ENCODE results near the gene PSMB7.

PSMB7 gene

DNA sequence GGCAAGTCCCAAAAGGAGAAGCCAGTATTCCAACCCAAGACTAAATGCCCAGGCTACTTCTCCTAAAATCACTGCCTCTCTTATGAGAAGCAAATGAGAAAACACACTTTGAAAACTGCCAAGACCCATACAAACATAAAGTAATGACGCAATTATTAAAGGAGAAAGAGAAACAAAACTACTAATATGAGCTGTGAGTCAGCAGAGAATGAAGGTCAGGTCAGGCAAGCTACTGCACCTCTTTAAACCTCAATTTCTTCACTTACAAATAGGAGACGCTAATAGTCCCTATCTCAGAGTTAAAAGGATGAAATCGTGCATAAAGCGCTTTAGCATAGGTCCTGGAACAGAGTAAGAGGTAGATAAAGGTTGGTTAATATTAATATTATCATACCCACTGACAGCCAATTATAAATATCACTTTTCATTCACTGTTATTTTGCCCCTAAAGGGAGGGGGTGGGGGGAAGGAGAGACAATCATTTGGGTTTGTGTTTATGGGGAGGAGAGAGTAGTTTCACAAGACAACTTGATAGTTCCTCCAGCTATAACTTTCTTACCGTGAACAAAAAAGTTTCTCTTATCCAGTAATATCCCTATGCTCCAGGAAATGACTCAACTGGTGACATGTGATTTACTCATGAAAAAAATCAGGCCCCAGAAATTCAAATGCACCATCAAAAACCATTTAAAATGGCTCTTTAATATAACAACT, 3.6 kb downstream of the PSMB7 start:
- peaks cover 33% of the 10 kb centered on the region for H3K79me2 ChIP-seq (ENCODE audit: insufficient read depth, low read length)
- no peaks in the 10 kb centered on the region for H4K20me1 ChIP-seq (ENCODE audit: low read depth, low read length)
- H2AFZ ChIP-seq (ENCODE audit: low read depth, low read length, severe bottlenecking) = no peak overlapping the region
- peaks cover 26% of the 10 kb centered on the region for H3K36me3 ChIP-seq (ENCODE audit: low read length)
- H3K9me3 ChIP-seq (ENCODE audit: insufficient read depth, low read length) = 0 out of 2 replicates have a peak, but pooled peaks cover 5% of the 10 kb centered on the region
- H3K4me3 ChIP-seq (ENCODE audit: insufficient read depth, low read length, poor library complexity, severe bottlenecking) = no peak overlapping the region
- H3K27me3 ChIP-seq (ENCODE audit: low read length) = no peaks in the 10 kb centered on the region
- no peaks in the 10 kb centered on the region for H3K9me2 ChIP-seq (replicated peaks; ENCODE audit: insufficient read depth, low read length)
- no peak overlapping the region for H3K4me2 ChIP-seq (ENCODE audit: low read depth, low read length, poor library complexity, severe bottlenecking)
- no peak overlapping the region for H3K9ac ChIP-seq (ENCODE audit: low read length)
- no peak overlapping the region for H3K27ac ChIP-seq (ENCODE audit: low read depth, low read length)
- no peaks in the 10 kb centered on the region for H3F3A ChIP-seq (ENCODE audit: insufficient read depth)
- TF ChIP-seq EZH2phosphoT487 (conservative IDR thresholded peaks at IDR 0.05; ENCODE audit: low read length) = no peak
- TF ChIP-seq, protein P1, sequence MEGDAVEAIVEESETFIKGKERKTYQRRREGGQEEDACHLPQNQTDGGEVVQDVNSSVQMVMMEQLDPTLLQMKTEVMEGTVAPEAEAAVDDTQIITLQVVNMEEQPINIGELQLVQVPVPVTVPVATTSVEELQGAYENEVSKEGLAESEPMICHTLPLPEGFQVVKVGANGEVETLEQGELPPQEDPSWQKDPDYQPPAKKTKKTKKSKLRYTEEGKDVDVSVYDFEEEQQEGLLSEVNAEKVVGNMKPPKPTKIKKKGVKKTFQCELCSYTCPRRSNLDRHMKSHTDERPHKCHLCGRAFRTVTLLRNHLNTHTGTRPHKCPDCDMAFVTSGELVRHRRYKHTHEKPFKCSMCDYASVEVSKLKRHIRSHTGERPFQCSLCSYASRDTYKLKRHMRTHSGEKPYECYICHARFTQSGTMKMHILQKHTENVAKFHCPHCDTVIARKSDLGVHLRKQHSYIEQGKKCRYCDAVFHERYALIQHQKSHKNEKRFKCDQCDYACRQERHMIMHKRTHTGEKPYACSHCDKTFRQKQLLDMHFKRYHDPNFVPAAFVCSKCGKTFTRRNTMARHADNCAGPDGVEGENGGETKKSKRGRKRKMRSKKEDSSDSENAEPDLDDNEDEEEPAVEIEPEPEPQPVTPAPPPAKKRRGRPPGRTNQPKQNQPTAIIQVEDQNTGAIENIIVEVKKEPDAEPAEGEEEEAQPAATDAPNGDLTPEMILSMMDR (IDR thresholded peaks at IDR 0.05; ENCODE audit: insufficient read depth, low read length, poor library complexity, severe bottlenecking) = no peak

DNA sequence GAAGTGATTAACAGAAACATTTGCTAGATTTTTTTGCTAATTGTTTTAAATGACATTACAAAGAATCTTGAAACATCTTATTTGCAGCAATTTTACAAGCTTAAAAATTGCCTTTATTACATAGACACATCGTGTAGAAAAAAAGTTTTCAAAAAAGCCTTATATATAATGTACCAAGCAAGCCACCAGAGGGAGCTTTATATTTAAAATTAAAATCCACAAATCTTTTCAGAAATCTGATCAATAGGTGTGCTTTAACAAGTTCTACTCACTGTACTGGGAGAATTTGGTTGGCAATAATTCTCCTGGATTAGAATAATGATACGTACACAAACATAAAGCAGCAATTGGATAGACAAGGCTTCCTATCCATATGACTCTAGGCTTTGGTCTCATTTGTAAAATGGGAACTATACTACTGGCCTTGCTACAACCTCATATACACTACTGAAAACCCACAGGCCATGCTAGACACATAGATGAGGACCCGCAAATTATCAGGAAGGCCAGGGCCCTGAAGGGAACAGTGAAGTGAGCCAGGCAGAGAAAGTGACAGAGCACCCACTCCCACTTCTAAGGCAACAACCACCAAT, 4.8 kb downstream of the PSMB7 start:
- no peaks in the 10 kb centered on the region for H3F3A ChIP-seq (ENCODE audit: insufficient read depth)
- no peak overlapping the region for H3K27ac ChIP-seq (ENCODE audit: low read depth, low read length)
- peaks cover 33% of the 10 kb centered on the region for H3K79me2 ChIP-seq (ENCODE audit: insufficient read depth, low read length)
- no peak for TF ChIP-seq EZH2phosphoT487 (conservative IDR thresholded peaks at IDR 0.05; ENCODE audit: low read length)
- TF ChIP-seq, protein P1 (IDR thresholded peaks at IDR 0.05; ENCODE audit: insufficient read depth, low read length, poor library complexity, severe bottlenecking) = peak; percentile 52
- H3K4me3 ChIP-seq (ENCODE audit: insufficient read depth, low read length, poor library complexity, severe bottlenecking) = no peak overlapping the region
- no peak overlapping the region for H2AFZ ChIP-seq (ENCODE audit: low read depth, low read length, severe bottlenecking)
- no peaks in the 10 kb centered on the region for H3K9me3 ChIP-seq (ENCODE audit: insufficient read depth, low read length)
- H3K36me3 ChIP-seq (ENCODE audit: low read length) = peaks cover 26% of the 10 kb centered on the region
- H3K9me2 ChIP-seq (replicated peaks; ENCODE audit: insufficient read depth, low read length) = no peaks in the 10 kb centered on the region
- no peaks in the 10 kb centered on the region for H4K20me1 ChIP-seq (ENCODE audit: low read depth, low read length)
- no peak overlapping the region for H3K4me2 ChIP-seq (ENCODE audit: low read depth, low read length, poor library complexity, severe bottlenecking)
- H3K27me3 ChIP-seq (ENCODE audit: low read length) = no peaks in the 10 kb centered on the region
- no peak overlapping the region for H3K9ac ChIP-seq (ENCODE audit: low read length)

DNA sequence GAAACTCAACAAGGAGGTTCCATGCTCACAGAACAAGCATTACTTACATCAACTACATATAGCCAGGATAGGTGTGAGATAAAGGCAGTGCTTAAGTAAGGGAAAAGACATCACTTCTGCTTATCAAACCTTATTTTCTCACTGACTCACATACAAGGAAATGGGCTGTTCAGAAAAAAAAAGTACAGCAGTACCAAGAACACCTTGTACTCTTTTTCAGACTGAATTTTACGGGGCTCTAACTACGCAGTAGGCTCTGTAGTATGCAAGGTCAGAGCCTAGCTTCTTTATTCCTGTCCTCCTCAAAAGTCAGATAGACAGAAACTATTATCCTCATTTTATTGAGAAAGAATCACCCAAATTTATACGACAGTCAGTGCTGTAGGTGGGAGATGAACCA, 5.8 kb downstream of the PSMB7 start:
- Histone ChIP-seq H3F3A (ENCODE audit: insufficient read depth) (no peaks in the 10 kb centered on the region), H2AFZ (ENCODE audit: low read depth, low read length, severe bottlenecking) (no peak overlapping the region), H3K4me3 (ENCODE audit: insufficient read depth, low read length, poor library complexity, severe bottlenecking) (no peak overlapping the region), H3K9ac (ENCODE audit: low read length) (no peak overlapping the region), H3K27ac (ENCODE audit: low read depth, low read length) (no peak overlapping the region), H4K20me1 (ENCODE audit: low read depth, low read length) (no peaks in the 10 kb centered on the region), H3K4me2 (ENCODE audit: low read depth, low read length, poor library complexity, severe bottlenecking) (no peak overlapping the region), H3K27me3 (ENCODE audit: low read length) (no peaks in the 10 kb centered on the region), H3K36me3 (ENCODE audit: low read length) (peaks cover 26% of the 10 kb centered on the region), H3K9me3 (ENCODE audit: insufficient read depth, low read length) (no peaks in the 10 kb centered on the region), H3K9me2 (replicated peaks; ENCODE audit: insufficient read depth, low read length) (no peaks in the 10 kb centered on the region), H3K79me2 (ENCODE audit: insufficient read depth, low read length) (peaks cover 26% of the 10 kb centered on the region)
- TF ChIP-seq, protein P1 (IDR thresholded peaks at IDR 0.05; ENCODE audit: insufficient read depth, low read length, poor library complexity, severe bottlenecking) = no peak
- TF ChIP-seq EZH2phosphoT487 (conservative IDR thresholded peaks at IDR 0.05; ENCODE audit: low read length) = no peak
